WTC11 (cell line): ENCODE data around the gene RASIP1. TPM values are rescaled to one million over a fixed set of nuclear protein-coding genes. Genes with fewer than 3 reads are reported as not detected.
"Not testable (repeated sequence)": the region's sequence is repeated elsewhere in the genome, so short reads cannot be mapped to it uniquely, and the experiment has no call there.

Experiments
- ATAC-seq: fragments of 200-7000 bp; cut with Tn5 transposase; 2 replicates; pipeline ENCODE4 v1.10.0; 2021; ENCODE audit warnings: mild to moderate bottlenecking, moderate library complexity
- CTCF ChIA-PET: fragments of 300-600 bp; sonication (Branson Sonifier 250); formaldehyde crosslinking; loops from one replicate; lab custom pipeline; 2021; ENCODE audit warnings: antibody characterized with exemption; lab: Charles Lee
- POLR2A ChIA-PET: fragments of 350-600 bp; sonication (Branson Sonifier 250); formaldehyde crosslinking; loops from one replicate; lab custom pipeline; 2021; ENCODE audit warnings: antibody characterized with exemption; lab: Charles Lee
- DNase-seq: peaks from one replicate; pipeline ENCODE4 v3.0.0; 2021; ENCODE audit warnings: low spot score
- H3K27ac Mint-ChIP-seq: 2 replicates; pipeline ENCODE4 v1.8.0; 2021; ENCODE audit warnings: mixed read lengths
- H3K27me3 Mint-ChIP-seq: 2 replicates; pipeline ENCODE4 v1.8.0; 2021; ENCODE audit warnings: low read depth, mild to moderate bottlenecking, moderate library complexity, mixed read lengths
- H3K36me3 Mint-ChIP-seq: 2 replicates; pipeline ENCODE4 v1.8.0; 2021; ENCODE audit warnings: mixed read lengths
- H3K4me1 Mint-ChIP-seq: 2 replicates; pipeline ENCODE4 v1.8.0; 2022; ENCODE audit warnings: mixed read lengths
- H3K4me3 Mint-ChIP-seq: 2 replicates; pipeline ENCODE4 v1.8.0; 2021; ENCODE audit warnings: mild to moderate bottlenecking, moderate library complexity, mixed read lengths
- H3K9me3 Mint-ChIP-seq: 2 replicates; pipeline ENCODE4 v1.8.0; 2021; ENCODE audit warnings: mixed read lengths
- AFF4 ChIP-seq: sonication (generic); formaldehyde crosslinking; IDR thresholded peaks from 2 replicates; pipeline ENCODE4 v1.8.1; 2023; ENCODE audit warnings: mild to moderate bottlenecking, missing genetic modification reagents, borderline replicate concordance
- ATF3 ChIP-seq: sonication (generic); formaldehyde crosslinking; conservative IDR thresholded peaks from 2 replicates; pipeline ENCODE4 v1.8.1; 2022; ENCODE audit warnings: mild to moderate bottlenecking, missing genetic modification reagents
- CBFB ChIP-seq: sonication (generic); formaldehyde crosslinking; IDR thresholded peaks from 2 replicates; pipeline ENCODE4 v1.8.1; 2022; ENCODE audit warnings: mild to moderate bottlenecking, low read depth, missing genetic modification reagents
- CREM ChIP-seq: sonication (generic); formaldehyde crosslinking; IDR thresholded peaks from 2 replicates; pipeline ENCODE4 v1.8.1; 2022; ENCODE audit warnings: mild to moderate bottlenecking, missing genetic modification reagents, moderate library complexity
- ELF4 ChIP-seq: sonication (generic); formaldehyde crosslinking; IDR thresholded peaks from 2 replicates; pipeline ENCODE4 v1.8.1; 2022; ENCODE audit warnings: low read depth, mild to moderate bottlenecking, moderate library complexity, missing genetic modification reagents
- EMX1 ChIP-seq: fragments of 250-450 bp; sonication (Bioruptor Pico); IDR thresholded peaks from 2 replicates; pipeline ENCODE4 v1.8.0; 2021; ENCODE audit warnings: mild to moderate bottlenecking
- GABPB1 ChIP-seq: sonication (generic); formaldehyde crosslinking; IDR thresholded peaks from 2 replicates; pipeline ENCODE4 v1.8.1; 2023; ENCODE audit warnings: mild to moderate bottlenecking, missing genetic modification reagents
- HMGA2 ChIP-seq: fragments of 250-450 bp; sonication (Bioruptor Pico); IDR thresholded peaks from 2 replicates; pipeline ENCODE4 v1.4.0; 2021; ENCODE audit warnings: mild to moderate bottlenecking, moderate library complexity
- KAT7 ChIP-seq: sonication (generic); formaldehyde crosslinking; IDR thresholded peaks from 2 replicates; pipeline ENCODE4 v1.8.1; 2023; ENCODE audit warnings: missing genetic modification reagents, mild to moderate bottlenecking, borderline replicate concordance
- OVOL2 ChIP-seq: fragments of 250-450 bp; sonication (Bioruptor Pico); IDR thresholded peaks from 2 replicates; pipeline ENCODE4 v1.9.0; 2021; ENCODE audit warnings: mild to moderate bottlenecking, borderline replicate concordance
- SMAD4 ChIP-seq: sonication (generic); formaldehyde crosslinking; IDR thresholded peaks from 2 replicates; pipeline ENCODE4 v1.8.0; 2022; ENCODE audit warnings: mild to moderate bottlenecking, missing genetic modification reagents
- TEAD1 ChIP-seq: sonication (generic); formaldehyde crosslinking; IDR thresholded peaks from 2 replicates; pipeline ENCODE4 v1.8.0; 2022; ENCODE audit warnings: mild to moderate bottlenecking, missing genetic modification reagents
- TEAD4 ChIP-seq: sonication (generic); formaldehyde crosslinking; IDR thresholded peaks from 2 replicates; pipeline ENCODE4 v1.8.0; 2022; ENCODE audit warnings: mild to moderate bottlenecking, missing genetic modification reagents
- TP53 ChIP-seq: sonication (generic); formaldehyde crosslinking; IDR thresholded peaks from 2 replicates; pipeline ENCODE4 v1.8.1; 2023; ENCODE audit warnings: mild to moderate bottlenecking, missing genetic modification reagents
- ZNF317 ChIP-seq: sonication (generic); formaldehyde crosslinking; IDR thresholded peaks from 2 replicates; pipeline ENCODE4 v1.8.1; 2023; ENCODE audit warnings: low read depth, mild to moderate bottlenecking, moderate library complexity, missing genetic modification reagents, borderline replicate concordance
- ZNF396 ChIP-seq: fragments of 250-450 bp; sonication (Bioruptor Pico); IDR thresholded peaks from 2 replicates; pipeline ENCODE4 v1.8.0; 2021; ENCODE audit warnings: mild to moderate bottlenecking, moderate library complexity, borderline replicate concordance
- ZNF416 ChIP-seq: fragments of 250-450 bp; sonication (Bioruptor Pico); IDR thresholded peaks from 2 replicates; pipeline ENCODE4 v1.9.0; 2021; ENCODE audit warnings: mild to moderate bottlenecking, inconsistent platforms
- total RNA-seq: library from RNA; stranded (reverse); gene quantifications from 3 replicates; pipeline ENCODE4 v1.2.3, GENCODE V29; 2021

The RASIP1 gene
- total RNA-seq, 1 experiment from 2014 or later: 4.4 TPM

- ChIA-PET CTCF (interaction anchor here (1.0 to 1.5 kb wide), 3 partner anchors 19 to 123 kb away, joined by 4 to 16 read pairs (median 4); no protein-coding TSS in a partner anchor), POLR2A (interaction anchor here (0.9 kb wide), 1 partner anchor 44 kb away, joined by 3 read pairs; no protein-coding TSS in a partner anchor)
- DNase-seq (no peak), ATAC-seq (no peak)
- Mint-ChIP-seq H3K27ac (peak within 1 kb of the TSS; percentile 60; the same call in 1 of the 2 replicates), H3K27me3 (no peaks in the 10 kb centered on the region; the same call in 1 of the 2 replicates), H3K9me3 (no peaks in the 10 kb centered on the region), H3K36me3 (no peaks in the 10 kb centered on the region), H3K4me1 (peaks cover 35% of the 10 kb centered on the region), H3K4me3 (peak within 1 kb of the TSS; percentile 97)
- TF ChIP-seq ELF4 (no peak), TEAD4 (CRISPR knock-in tag) (no peak), GABPB1 (no peak), SMAD4 (no peak), ATF3 (no peak), OVOL2 (CRISPR knock-in tag) (no peak), TEAD1 (no peak), CBFB (CRISPR knock-in tag) (no peak), AFF4 (CRISPR knock-in tag) (no peak), HMGA2 (CRISPR knock-in tag) (no peak), CREM (CRISPR knock-in tag) (no peak), TP53 (CRISPR knock-in tag) (no peak), ZNF416 (CRISPR knock-in tag) (no peak), ZNF396 (CRISPR knock-in tag) (no peak), EMX1 (CRISPR knock-in tag) (no peak), ZNF317 (CRISPR knock-in tag) (no peak)
Measured at GRCh38 chr19:48719263-48720171, 20.9 kb downstream of the RASIP1 start, which contains the start of gene MAMSTR. MAMSTR (minus strand) TSS chr19:48719725; CDS start chr19:48719031, 694 bp downstream.

GRCh38 chr19:48718711-48719231 is 21.6 kb downstream of the RASIP1 start:
- H3K27me3 Mint-ChIP-seq: no peaks in the 10 kb centered on the region; the same call in 1 of the 2 replicates
- TF ChIP-seq GABPB1 (0 out of 2 replicates have a peak, but pooled peaks have one; percentile 46), KAT7 (no peak)
- TF ChIP-seq, all 79 proteins: peak for 1
- POLR2A ChIA-PET: no interaction called here
- DNase-seq: no peak
- H3K4me1 Mint-ChIP-seq: peaks cover 37% of the 10 kb centered on the region
- peak overlapping the region; percentile 43 for H3K4me3 Mint-ChIP-seq
- no peaks in the 10 kb centered on the region for H3K9me3 Mint-ChIP-seq
- ATAC-seq: no peak
- H3K36me3 Mint-ChIP-seq: no peaks in the 10 kb centered on the region
- CTCF ChIA-PET: interaction anchor here (0.7 kb wide), 1 partner anchor 187 kb away, joined by 3 read pairs; no protein-coding TSS in a partner anchor
- H3K27ac Mint-ChIP-seq: peak overlapping the region; percentile 60; the same call in 1 of the 2 replicates

DNA sequence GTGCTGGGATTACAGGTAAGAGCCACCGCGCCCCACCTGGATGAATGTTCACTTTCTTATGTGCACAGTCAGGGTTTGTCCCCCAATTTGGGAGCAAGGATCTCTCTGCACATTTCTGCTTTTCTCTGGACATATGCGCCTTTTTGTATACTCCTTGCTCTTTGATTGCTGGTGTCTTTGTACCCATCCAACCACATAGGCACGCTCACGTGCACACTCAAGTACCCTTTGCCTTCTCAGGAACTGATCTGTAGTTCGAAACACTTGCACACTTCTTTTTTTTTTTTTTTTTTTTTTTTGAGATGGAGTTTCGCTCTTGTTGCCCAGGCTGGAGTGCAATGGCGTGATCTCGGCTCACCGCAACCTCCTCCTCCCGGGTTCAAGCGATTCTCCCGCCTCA is 22.3 kb downstream of the RASIP1 start:
- not testable (repeated sequence) for ATAC-seq, DNase-seq, H3K9me3 Mint-ChIP-seq, H3K4me3 Mint-ChIP-seq, H3K36me3 Mint-ChIP-seq, H3K27ac Mint-ChIP-seq, H3K27me3 Mint-ChIP-seq
- POLR2A ChIA-PET: interaction anchor here (1.2 kb wide), 1 partner anchor 45 kb away, joined by 3 read pairs; no protein-coding TSS in a partner anchor
- H3K4me1 Mint-ChIP-seq: peaks cover 37% of the 10 kb centered on the region
- CTCF ChIA-PET: interaction anchor here (0.7 kb wide), 1 partner anchor 187 kb away, joined by 3 read pairs; no protein-coding TSS in a partner anchor
